Caco-2 (cell line): Measurements from ENCODE around the gene BABAM2. TPM values are rescaled to one million over a fixed set of nuclear protein-coding genes. Genes with fewer than 3 reads are reported as not detected.
A peak's percentile ranks its signal among the peaks of the same experiment; 100 is the strongest.

Source experiments
- BruUV-seq: library from RNA; stranded (reverse); fragments of 400-500 nt; replicated peaks from 2 replicates; lab custom pipeline; 2021; lab: Mats Ljungman, UMichigan
- CTCF ChIA-PET: fragments of 300-600 bp; sonication (Branson Sonifier 250); formaldehyde crosslinking; loops from one replicate; lab custom pipeline; 2022; ENCODE audit warnings: antibody characterized with exemption; lab: Charles Lee
- POLR2A ChIA-PET: fragments of 300-600 bp; sonication (Branson Sonifier 250); formaldehyde crosslinking; loops from one replicate; lab custom pipeline; 2022; ENCODE audit warnings: antibody characterized with exemption; lab: Charles Lee
- DNase-seq, 2 experiments: peaks; one replicate each; pipeline versions ENCODE4 v3.0.0 to v3.0.0-alpha.2; 2020 to 2022
- H3K27me3 ChIP-seq: replicated peaks from 2 replicates; pipeline ENCODE4 v1.6.0; 2011; ENCODE audit warnings: low read length; ENCODE audit not compliant: control insufficient read depth, insufficient read depth
- H3K36me3 ChIP-seq: 2 replicates; pipeline ENCODE4 v1.5.1; 2011; ENCODE audit warnings: low read length; ENCODE audit not compliant: control insufficient read depth, insufficient read depth
- H3K4me1 ChIP-seq: fragments of 250-450 bp; sonication (Bioruptor Pico); 2 replicates; pipeline ENCODE4 v1.5.1; 2020; ENCODE audit warnings: mild to moderate bottlenecking
- H3K4me3 ChIP-seq: 2 replicates; pipeline ENCODE4 v1.5.1; 2011; ENCODE audit warnings: low read depth, mild to moderate bottlenecking, control low read depth, low read length
- H3K9me3 ChIP-seq: fragments of 250-450 bp; sonication (Bioruptor Pico); 2 replicates; pipeline ENCODE4 v1.5.1; 2020; ENCODE audit warnings: mild to moderate bottlenecking, moderate library complexity
- H3K27ac Mint-ChIP-seq: one replicate; pipeline ENCODE4 v1.8.0; 2022; ENCODE audit warnings: mixed read lengths; ENCODE audit not compliant: unreplicated experiment
- H3K27me3 Mint-ChIP-seq: one replicate; pipeline ENCODE4 v1.8.0; 2022; ENCODE audit warnings: mixed read lengths; ENCODE audit not compliant: insufficient read depth, unreplicated experiment
- H3K36me3 Mint-ChIP-seq: one replicate; pipeline ENCODE4 v1.8.0; 2022; ENCODE audit warnings: mild to moderate bottlenecking, mixed read lengths; ENCODE audit not compliant: insufficient read depth, unreplicated experiment
- H3K4me1 Mint-ChIP-seq: one replicate; pipeline ENCODE4 v1.8.0; 2022; ENCODE audit warnings: low read depth, mixed read lengths; ENCODE audit not compliant: unreplicated experiment
- H3K4me3 Mint-ChIP-seq: one replicate; pipeline ENCODE4 v1.8.0; 2022; ENCODE audit warnings: mild to moderate bottlenecking, moderate library complexity, mixed read lengths; ENCODE audit not compliant: unreplicated experiment
- H3K9me3 Mint-ChIP-seq: one replicate; pipeline ENCODE4 v1.8.0; 2022; ENCODE audit warnings: mixed read lengths; ENCODE audit not compliant: unreplicated experiment
- intact Hi-C: fragments of 100-400 bp; cut with micrococcal nuclease; formaldehyde crosslinking; loops from one replicate; pipeline ENCODE4 v1.10.0; 2022; ENCODE audit not compliant: unreplicated experiment
- total RNA-seq: library from RNA; stranded (reverse); gene quantifications from 2 replicates; pipeline ENCODE4 v1.2.3, GENCODE V29; 2022
- TF ChIP-seq, protein P1 (sequence below), 2 experiments: fragments of 200-600 bp in 1 of 2; IDR thresholded peaks; 1 replicate in 1 of 2; 2 replicates in 1 of 2; pipeline versions ENCODE4 v1.5.1 to v1.8.0; 2011 to 2022; ENCODE audit warnings: antibody characterized with exemption in 1 of 2, control low read depth in 1 of 2, inconsistent platforms in 1 of 2, low read depth in 1 of 2, low read length in 1 of 2, mild to moderate bottlenecking in 1 of 2, moderate library complexity in 1 of 2; ENCODE audit not compliant: insufficient read depth in 1 of 2, severe bottlenecking in 1 of 2, unreplicated experiment in 1 of 2

Gene BABAM2
- total RNA-seq, 1 experiment from 2014 or later: 57.3 TPM

DNA sequence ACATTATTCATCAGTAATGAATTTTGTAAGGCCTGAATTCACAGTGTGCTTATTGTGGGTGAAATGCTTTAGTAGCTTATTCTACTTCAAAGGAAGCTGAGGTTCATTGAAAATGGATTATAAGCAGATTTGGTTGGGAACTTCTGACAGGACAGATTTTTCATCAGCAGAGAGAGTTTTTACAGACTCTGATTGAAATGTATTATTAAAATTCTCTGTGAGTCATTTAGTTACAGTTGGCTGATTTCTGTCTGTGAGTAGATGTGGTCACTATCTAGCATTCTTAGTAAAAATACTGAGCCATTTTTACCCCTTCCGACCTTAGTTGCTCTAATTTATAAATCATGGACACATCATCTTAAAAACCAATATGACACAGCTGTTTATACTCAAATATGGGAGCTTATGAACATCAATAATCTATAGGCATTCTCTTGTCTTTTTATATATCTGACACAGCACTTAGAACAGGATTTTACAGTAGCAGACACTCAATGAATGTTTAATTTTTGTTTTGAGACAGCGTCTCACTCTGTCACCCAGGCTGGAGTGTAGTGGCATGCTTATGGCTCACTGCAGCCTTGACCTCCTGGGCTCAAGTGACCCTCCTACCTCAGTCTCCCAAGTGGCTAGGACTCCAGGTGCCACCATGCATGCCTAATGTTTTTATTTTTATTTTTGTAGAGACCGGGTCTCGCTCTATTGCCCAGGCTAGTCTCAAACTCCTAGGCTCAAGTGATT is 239.6 kb downstream of the BABAM2 start:
- Mint-ChIP-seq H3K36me3 (peaks cover 28% of the 10 kb centered on the region), H3K27ac (peak overlapping the region; percentile 51), H3K4me1 (no peaks in the 10 kb centered on the region), H3K27me3 (no peaks in the 10 kb centered on the region), H3K4me3 (no peak overlapping the region), H3K9me3 (peaks cover 9% of the 10 kb centered on the region)
- BruUV-seq: no TSS peak
- no peaks in the 10 kb centered on the region for H3K9me3 ChIP-seq
- TF ChIP-seq, protein P1, sequence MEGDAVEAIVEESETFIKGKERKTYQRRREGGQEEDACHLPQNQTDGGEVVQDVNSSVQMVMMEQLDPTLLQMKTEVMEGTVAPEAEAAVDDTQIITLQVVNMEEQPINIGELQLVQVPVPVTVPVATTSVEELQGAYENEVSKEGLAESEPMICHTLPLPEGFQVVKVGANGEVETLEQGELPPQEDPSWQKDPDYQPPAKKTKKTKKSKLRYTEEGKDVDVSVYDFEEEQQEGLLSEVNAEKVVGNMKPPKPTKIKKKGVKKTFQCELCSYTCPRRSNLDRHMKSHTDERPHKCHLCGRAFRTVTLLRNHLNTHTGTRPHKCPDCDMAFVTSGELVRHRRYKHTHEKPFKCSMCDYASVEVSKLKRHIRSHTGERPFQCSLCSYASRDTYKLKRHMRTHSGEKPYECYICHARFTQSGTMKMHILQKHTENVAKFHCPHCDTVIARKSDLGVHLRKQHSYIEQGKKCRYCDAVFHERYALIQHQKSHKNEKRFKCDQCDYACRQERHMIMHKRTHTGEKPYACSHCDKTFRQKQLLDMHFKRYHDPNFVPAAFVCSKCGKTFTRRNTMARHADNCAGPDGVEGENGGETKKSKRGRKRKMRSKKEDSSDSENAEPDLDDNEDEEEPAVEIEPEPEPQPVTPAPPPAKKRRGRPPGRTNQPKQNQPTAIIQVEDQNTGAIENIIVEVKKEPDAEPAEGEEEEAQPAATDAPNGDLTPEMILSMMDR (IDR thresholded peaks at IDR 0.05; ENCODE audit: insufficient read depth in 1 of 2, low read depth in 1 of 2, low read length in 1 of 2, severe bottlenecking in 1 of 2, unreplicated experiment in 1 of 2): no peak
- H3K36me3 ChIP-seq: no peaks in the 10 kb centered on the region
- CTCF ChIA-PET: no interaction called here
- no peak overlapping the region for H3K4me3 ChIP-seq
- POLR2A ChIA-PET: no interaction called here
- H3K27me3 ChIP-seq: no peaks in the 10 kb centered on the region
- no peaks in the 10 kb centered on the region for H3K4me1 ChIP-seq
- intact Hi-C loops: no loop called here
- DNase-seq: no peak

GRCh38 chr2:28133778-28134177 is 243.2 kb downstream of the BABAM2 start:
- Histone ChIP-seq H3K4me3 (no peak overlapping the region), H3K36me3 (no peaks in the 10 kb centered on the region), H3K27me3 (no peaks in the 10 kb centered on the region), H3K4me1 (peaks cover 5% of the 10 kb centered on the region; the same call in 1 of the 2 replicates), H3K9me3 (no peaks in the 10 kb centered on the region)
- Mint-ChIP-seq H3K4me1 (no peaks in the 10 kb centered on the region), H3K36me3 (peaks cover 32% of the 10 kb centered on the region), H3K4me3 (no peak overlapping the region), H3K27me3 (no peaks in the 10 kb centered on the region), H3K27ac (no peak overlapping the region), H3K9me3 (no peaks in the 10 kb centered on the region)
- POLR2A ChIA-PET: interaction anchor here (0.6 kb wide), 1 partner anchor 15 kb away, joined by 3 read pairs; no protein-coding TSS in a partner anchor
- DNase-seq: no peak
- CTCF ChIA-PET: no interaction called here
- TF ChIP-seq, protein P1 (IDR thresholded peaks at IDR 0.05; ENCODE audit: insufficient read depth in 1 of 2, low read depth in 1 of 2, low read length in 1 of 2, severe bottlenecking in 1 of 2, unreplicated experiment in 1 of 2): no peak
- intact Hi-C loops: no loop called here
- no TSS peak for BruUV-seq

DNA sequence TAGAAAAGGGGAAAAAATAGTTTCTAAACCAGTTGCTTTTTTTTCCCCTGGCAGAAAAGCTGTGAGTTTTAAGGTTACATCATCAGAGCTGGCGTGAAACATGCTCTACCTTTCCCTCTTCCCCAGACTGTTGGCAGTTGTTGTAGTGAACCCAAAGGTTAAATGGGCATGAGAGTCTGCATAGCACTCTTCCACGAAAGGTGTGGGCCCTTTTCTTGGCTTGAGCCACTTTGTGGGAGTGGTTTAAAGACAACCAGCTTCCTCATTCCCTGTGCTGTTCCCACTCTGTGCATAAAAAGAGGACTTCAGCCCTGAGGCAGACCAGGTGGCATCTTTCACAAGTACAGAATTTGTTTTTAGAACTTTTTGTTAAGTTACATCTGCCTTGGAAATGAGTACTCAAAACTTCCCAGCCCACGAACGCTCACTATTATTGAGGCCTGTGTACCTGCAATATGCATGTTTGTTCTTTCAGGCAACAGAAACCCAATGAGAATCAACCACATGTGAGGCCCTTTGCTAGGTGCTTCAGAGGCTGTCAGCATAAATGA is 243.8 kb downstream of the BABAM2 start:
- H3K27me3 ChIP-seq: no peaks in the 10 kb centered on the region
- intact Hi-C loops: no loop called here
- H3K9me3 ChIP-seq: no peaks in the 10 kb centered on the region
- H3K4me1 Mint-ChIP-seq: no peaks in the 10 kb centered on the region
- H3K9me3 Mint-ChIP-seq: no peaks in the 10 kb centered on the region
- no peak overlapping the region for H3K27ac Mint-ChIP-seq
- no peak overlapping the region for H3K4me3 Mint-ChIP-seq
- H3K4me1 ChIP-seq: peaks cover 5% of the 10 kb centered on the region; the same call in 1 of the 2 replicates
- no peaks in the 10 kb centered on the region for H3K27me3 Mint-ChIP-seq
- no peaks in the 10 kb centered on the region for H3K36me3 ChIP-seq
- peaks cover 32% of the 10 kb centered on the region for H3K36me3 Mint-ChIP-seq
- H3K4me3 ChIP-seq: no peak overlapping the region
- DNase-seq: no peak
- POLR2A ChIA-PET: interaction anchor here (0.6 kb wide), 2 partner anchors 16 to 18 kb away, joined by 3 to 4 read pairs; no protein-coding TSS in a partner anchor
- BruUV-seq: no TSS peak
- CTCF ChIA-PET: no interaction called here
- TF ChIP-seq, protein P1 (IDR thresholded peaks at IDR 0.05; ENCODE audit: insufficient read depth in 1 of 2, low read depth in 1 of 2, low read length in 1 of 2, severe bottlenecking in 1 of 2, unreplicated experiment in 1 of 2): no peak
